K562 (cell line): Measurements from ENCODE around the gene CENPP. TPM values are rescaled to one million over a fixed set of nuclear protein-coding genes. Genes with fewer than 3 reads are reported as not detected.

Source experiments
- CBFA2T3 ChIP-seq: fragments of 450-650 bp; IDR thresholded peaks from 2 replicates; pipeline ENCODE4 v1.6.1; 2017
- CBX1 ChIP-seq: sonication (generic); IDR thresholded peaks from 2 replicates; pipeline ENCODE4 v1.6.1; 2016; ENCODE audit warnings: antibody characterized with exemption, low read depth, mild to moderate bottlenecking
- FOXM1 ChIP-seq, 2 experiments: fragments of 450-650 bp in 1 of 2; sonication (generic) in 1 of 2; formaldehyde crosslinking in 1 of 2; IDR thresholded peaks; 2 replicates each; pipeline versions ENCODE4 v1.6.1 to v1.9.0; 2017 to 2022; ENCODE audit warnings: low read depth in 2 of 2, mild to moderate bottlenecking in 2 of 2, missing genetic modification reagents in 1 of 2, moderate library complexity in 1 of 2
- KLF16 ChIP-seq: IDR thresholded peaks from 2 replicates; pipeline ENCODE4 v1.6.1; 2016; ENCODE audit warnings: antibody characterized with exemption
- MAZ ChIP-seq, 2 experiments: fragments of 450-650 bp in 1 of 2; sonication (generic) in 1 of 2; formaldehyde crosslinking; IDR thresholded peaks in 1 of 2; conservative IDR thresholded peaks in 1 of 2; 2 replicates each; pipeline versions ENCODE4 v1.4.0 to v1.5.0; 2020; ENCODE audit warnings: mild to moderate bottlenecking in 1 of 2, missing genetic modification reagents in 1 of 2
- MCM3 ChIP-seq: fragments of 450-650 bp; IDR thresholded peaks from 2 replicates; pipeline ENCODE4 v1.6.1; 2016
- SMARCB1 ChIP-seq: IDR thresholded peaks from 2 replicates; pipeline ENCODE4 v1.6.1; 2011; ENCODE audit warnings: improper control_type of control experiment, low read depth; ENCODE audit not compliant: insufficient read length
- TOE1 ChIP-seq, 2 experiments: fragments of 450-650 bp in 1 of 2; sonication (generic) in 1 of 2; formaldehyde crosslinking in 1 of 2; IDR thresholded peaks; 2 replicates each; pipeline versions ENCODE4 v1.7.1 to v1.8.0; 2016 to 2022; ENCODE audit warnings: borderline replicate concordance in 2 of 2, mild to moderate bottlenecking in 2 of 2, antibody characterized with exemption in 1 of 2, inconsistent platforms in 1 of 2, low read depth in 1 of 2, missing genetic modification reagents in 1 of 2, moderate library complexity in 1 of 2
- polyA plus RNA-seq, 8 experiments: library from polyadenylated mRNA; depleted of rRNA in 4 of 8; stranded (reverse) in 5 of 8; unstranded in 3 of 8; fragments of >200 nt; fragmentation: Nextera tagmentation in 2 of 8; fragmentation: Illumina TruSeq in 1 of 8; extraction: Ambion mirVana in 2 of 8; extraction: Trizol in 1 of 8; gene quantifications; 2 replicates each; pipeline versions ENCODE4 v1.2.1 to v1.2.3, GENCODE V29; 2011 to 2014; ENCODE audit warnings: inconsistent platforms in 1 of 8, missing spikeins in 1 of 8
- total RNA-seq, 7 experiments: library from RNA; depleted of rRNA in 6 of 7; stranded (reverse); fragments of >200 nt in 6 of 7; fragmentation: Illumina TruSeq in 2 of 7; extraction: Trizol in 2 of 7; gene quantifications; 2 replicates each; pipeline versions ENCODE4 v1.2.1 to v1.2.3, GENCODE V29; 2011 to 2021; ENCODE audit warnings: low replicate concordance in 1 of 7
- TF ChIP-seq, protein P1 (sequence below): fragments of 250-450 bp; sonication (Bioruptor Pico); IDR thresholded peaks from 2 replicates; pipeline ENCODE4 v1.4.0; 2020; ENCODE audit warnings: mild to moderate bottlenecking, moderate library complexity
- TF ChIP-seq, protein P2 (sequence below): fragments of 450-650 bp; conservative IDR thresholded peaks from 2 replicates; pipeline ENCODE4 v1.6.1; 2016; ENCODE audit warnings: missing genetic modification characterization, low read depth, mild to moderate bottlenecking, missing compliant biosample characterization, moderate library complexity
- TF ChIP-seq, protein P3 (sequence below): sonication (generic); formaldehyde crosslinking; IDR thresholded peaks from 2 replicates; pipeline ENCODE4 v1.9.0; 2022; ENCODE audit warnings: mild to moderate bottlenecking, missing genetic modification reagents
- TF ChIP-seq, protein P4 (sequence below): fragments of 450-650 bp; IDR thresholded peaks from 2 replicates; pipeline ENCODE4 v1.6.1; 2017; ENCODE audit warnings: antibody characterized with exemption, mild to moderate bottlenecking
- TF ChIP-seq, protein P5 (sequence below): IDR thresholded peaks from 2 replicates; pipeline ENCODE4 v1.6.1; 2011; ENCODE audit warnings: borderline replicate concordance, low read depth, mild to moderate bottlenecking, moderate library complexity, low read length; ENCODE audit not compliant: insufficient read depth, poor library complexity, severe bottlenecking

CENPP gene
- total and polyA plus RNA-seq, 9 of the 15 experiments (the other 6 are each of a cell fraction or from before 2014, with no cell fraction given) = 8.0 to 28.5 (median 17.9) TPM

DNA sequence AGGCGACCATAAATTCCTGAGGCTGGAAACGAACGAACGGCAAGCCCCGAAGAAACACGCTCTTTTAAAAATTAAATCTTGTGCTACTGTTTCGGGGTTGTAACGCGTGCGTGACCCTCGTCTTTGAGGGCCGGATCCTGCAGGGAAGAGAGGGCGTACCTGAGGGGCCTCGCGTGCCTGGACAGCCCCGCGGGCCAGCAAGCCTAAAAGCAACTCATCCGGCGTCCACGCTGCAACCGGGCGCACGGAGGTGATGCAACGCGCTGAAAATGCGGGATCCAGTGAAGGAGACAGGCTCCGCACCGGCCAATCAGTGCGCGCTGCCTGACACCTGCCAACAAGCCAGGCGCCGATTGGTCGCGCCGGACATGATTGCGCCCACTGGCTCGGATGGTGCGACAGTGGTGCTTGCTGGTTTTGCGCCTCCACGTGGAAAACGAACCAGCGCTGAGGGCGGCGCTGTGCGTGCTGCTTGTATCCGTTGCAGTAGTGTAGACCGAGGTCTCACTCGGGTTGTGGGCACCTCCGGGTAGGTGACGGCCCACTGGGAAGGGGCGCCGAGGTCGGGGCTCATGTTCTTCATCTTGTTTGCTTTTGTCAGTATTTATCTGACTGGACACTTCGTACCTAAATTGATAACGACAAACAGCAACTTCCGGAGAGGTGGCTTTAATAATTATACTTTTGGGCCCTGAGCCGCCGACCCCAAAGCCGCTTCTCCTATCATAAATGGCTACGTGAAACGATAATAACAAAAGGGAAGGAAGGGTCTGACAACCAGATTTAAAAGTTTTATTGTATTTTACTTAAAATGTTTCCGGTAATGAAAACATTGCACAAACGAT lies 32.1 kb upstream of the CENPP start, which contains the start of gene IARS1 (continued):
- TF ChIP-seq, protein P1, sequence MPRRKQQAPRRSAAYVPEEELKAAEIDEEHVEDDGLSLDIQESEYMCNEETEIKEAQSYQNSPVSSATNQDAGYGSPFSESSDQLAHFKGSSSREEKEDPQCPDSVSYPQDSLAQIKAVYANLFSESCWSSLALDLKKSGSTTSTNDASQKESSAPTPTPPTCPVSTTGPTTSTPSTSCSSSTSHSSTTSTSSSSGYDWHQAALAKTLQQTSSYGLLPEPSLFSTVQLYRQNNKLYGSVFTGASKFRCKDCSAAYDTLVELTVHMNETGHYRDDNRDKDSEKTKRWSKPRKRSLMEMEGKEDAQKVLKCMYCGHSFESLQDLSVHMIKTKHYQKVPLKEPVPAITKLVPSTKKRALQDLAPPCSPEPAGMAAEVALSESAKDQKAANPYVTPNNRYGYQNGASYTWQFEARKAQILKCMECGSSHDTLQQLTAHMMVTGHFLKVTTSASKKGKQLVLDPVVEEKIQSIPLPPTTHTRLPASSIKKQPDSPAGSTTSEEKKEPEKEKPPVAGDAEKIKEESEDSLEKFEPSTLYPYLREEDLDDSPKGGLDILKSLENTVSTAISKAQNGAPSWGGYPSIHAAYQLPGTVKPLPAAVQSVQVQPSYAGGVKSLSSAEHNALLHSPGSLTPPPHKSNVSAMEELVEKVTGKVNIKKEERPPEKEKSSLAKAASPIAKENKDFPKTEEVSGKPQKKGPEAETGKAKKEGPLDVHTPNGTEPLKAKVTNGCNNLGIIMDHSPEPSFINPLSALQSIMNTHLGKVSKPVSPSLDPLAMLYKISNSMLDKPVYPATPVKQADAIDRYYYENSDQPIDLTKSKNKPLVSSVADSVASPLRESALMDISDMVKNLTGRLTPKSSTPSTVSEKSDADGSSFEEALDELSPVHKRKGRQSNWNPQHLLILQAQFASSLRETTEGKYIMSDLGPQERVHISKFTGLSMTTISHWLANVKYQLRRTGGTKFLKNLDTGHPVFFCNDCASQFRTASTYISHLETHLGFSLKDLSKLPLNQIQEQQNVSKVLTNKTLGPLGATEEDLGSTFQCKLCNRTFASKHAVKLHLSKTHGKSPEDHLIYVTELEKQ (CRISPR knock-in tag) = no peak
- TF ChIP-seq CBX1 (peak; percentile 66; the same call in 1 of the 2 replicates), MCM3 (no peak), FOXM1 (IDR thresholded peaks at IDR 0.05; ENCODE audit: low read depth) (no peak), FOXM1 (CRISPR knock-in tag; IDR thresholded peaks at IDR 0.05; ENCODE audit: low read depth) (peak; percentile 84), MAZ (CRISPR knock-in tag; conservative IDR thresholded peaks at IDR 0.05 in 1 of 2, IDR thresholded peaks at IDR 0.05 in 1 of 2) (peak; percentile 22; a peak in 1 of 4 replicates), SMARCB1 (no peak), KLF16 (no peak), CBFA2T3 (no peak), TOE1 (IDR thresholded peaks at IDR 0.05; ENCODE audit: borderline replicate concordance) (peak; percentile 55), TOE1 (CRISPR knock-in tag; IDR thresholded peaks at IDR 0.05; ENCODE audit: borderline replicate concordance, low read depth) (no peak)
- TF ChIP-seq, protein P2, sequence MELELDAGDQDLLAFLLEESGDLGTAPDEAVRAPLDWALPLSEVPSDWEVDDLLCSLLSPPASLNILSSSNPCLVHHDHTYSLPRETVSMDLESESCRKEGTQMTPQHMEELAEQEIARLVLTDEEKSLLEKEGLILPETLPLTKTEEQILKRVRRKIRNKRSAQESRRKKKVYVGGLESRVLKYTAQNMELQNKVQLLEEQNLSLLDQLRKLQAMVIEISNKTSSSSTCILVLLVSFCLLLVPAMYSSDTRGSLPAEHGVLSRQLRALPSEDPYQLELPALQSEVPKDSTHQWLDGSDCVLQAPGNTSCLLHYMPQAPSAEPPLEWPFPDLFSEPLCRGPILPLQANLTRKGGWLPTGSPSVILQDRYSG (tag) = peak; percentile 37; the same call in 1 of the 2 replicates
- TF ChIP-seq, protein P3, sequence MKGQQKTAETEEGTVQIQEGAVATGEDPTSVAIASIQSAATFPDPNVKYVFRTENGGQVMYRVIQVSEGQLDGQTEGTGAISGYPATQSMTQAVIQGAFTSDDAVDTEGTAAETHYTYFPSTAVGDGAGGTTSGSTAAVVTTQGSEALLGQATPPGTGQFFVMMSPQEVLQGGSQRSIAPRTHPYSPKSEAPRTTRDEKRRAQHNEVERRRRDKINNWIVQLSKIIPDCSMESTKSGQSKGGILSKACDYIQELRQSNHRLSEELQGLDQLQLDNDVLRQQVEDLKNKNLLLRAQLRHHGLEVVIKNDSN = peak; percentile 78
- TF ChIP-seq, protein P4, sequence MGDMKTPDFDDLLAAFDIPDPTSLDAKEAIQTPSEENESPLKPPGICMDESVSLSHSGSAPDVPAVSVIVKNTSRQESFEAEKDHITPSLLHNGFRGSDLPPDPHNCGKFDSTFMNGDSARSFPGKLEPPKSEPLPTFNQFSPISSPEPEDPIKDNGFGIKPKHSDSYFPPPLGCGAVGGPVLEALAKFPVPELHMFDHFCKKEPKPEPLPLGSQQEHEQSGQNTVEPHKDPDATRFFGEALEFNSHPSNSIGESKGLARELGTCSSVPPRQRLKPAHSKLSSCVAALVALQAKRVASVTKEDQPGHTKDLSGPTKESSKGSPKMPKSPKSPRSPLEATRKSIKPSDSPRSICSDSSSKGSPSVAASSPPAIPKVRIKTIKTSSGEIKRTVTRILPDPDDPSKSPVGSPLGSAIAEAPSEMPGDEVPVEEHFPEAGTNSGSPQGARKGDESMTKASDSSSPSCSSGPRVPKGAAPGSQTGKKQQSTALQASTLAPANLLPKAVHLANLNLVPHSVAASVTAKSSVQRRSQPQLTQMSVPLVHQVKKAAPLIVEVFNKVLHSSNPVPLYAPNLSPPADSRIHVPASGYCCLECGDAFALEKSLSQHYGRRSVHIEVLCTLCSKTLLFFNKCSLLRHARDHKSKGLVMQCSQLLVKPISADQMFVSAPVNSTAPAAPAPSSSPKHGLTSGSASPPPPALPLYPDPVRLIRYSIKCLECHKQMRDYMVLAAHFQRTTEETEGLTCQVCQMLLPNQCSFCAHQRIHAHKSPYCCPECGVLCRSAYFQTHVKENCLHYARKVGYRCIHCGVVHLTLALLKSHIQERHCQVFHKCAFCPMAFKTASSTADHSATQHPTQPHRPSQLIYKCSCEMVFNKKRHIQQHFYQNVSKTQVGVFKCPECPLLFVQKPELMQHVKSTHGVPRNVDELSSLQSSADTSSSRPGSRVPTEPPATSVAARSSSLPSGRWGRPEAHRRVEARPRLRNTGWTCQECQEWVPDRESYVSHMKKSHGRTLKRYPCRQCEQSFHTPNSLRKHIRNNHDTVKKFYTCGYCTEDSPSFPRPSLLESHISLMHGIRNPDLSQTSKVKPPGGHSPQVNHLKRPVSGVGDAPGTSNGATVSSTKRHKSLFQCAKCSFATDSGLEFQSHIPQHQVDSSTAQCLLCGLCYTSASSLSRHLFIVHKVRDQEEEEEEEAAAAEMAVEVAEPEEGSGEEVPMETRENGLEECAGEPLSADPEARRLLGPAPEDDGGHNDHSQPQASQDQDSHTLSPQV = peak; percentile 74
- TF ChIP-seq, protein P5, sequence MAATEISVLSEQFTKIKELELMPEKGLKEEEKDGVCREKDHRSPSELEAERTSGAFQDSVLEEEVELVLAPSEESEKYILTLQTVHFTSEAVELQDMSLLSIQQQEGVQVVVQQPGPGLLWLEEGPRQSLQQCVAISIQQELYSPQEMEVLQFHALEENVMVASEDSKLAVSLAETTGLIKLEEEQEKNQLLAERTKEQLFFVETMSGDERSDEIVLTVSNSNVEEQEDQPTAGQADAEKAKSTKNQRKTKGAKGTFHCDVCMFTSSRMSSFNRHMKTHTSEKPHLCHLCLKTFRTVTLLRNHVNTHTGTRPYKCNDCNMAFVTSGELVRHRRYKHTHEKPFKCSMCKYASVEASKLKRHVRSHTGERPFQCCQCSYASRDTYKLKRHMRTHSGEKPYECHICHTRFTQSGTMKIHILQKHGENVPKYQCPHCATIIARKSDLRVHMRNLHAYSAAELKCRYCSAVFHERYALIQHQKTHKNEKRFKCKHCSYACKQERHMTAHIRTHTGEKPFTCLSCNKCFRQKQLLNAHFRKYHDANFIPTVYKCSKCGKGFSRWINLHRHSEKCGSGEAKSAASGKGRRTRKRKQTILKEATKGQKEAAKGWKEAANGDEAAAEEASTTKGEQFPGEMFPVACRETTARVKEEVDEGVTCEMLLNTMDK = peak; percentile 51
